BE2C (cell line): Measurements from ENCODE around the gene MOCS3.
A peak's percentile ranks its signal among the peaks of the same experiment; 100 is the strongest.

Experiments
- DNase-seq: peaks from one replicate; pipeline ENCODE4 v3.0.0-alpha.2; 2020
- H3K27me3 ChIP-seq: fragments of 250-450 bp; sonication (Bioruptor Pico); 2 replicates; pipeline ENCODE4 v1.5.1; 2020; ENCODE audit warnings: mild to moderate bottlenecking
- H3K36me3 ChIP-seq: fragments of 250-450 bp; sonication (Bioruptor Pico); 2 replicates; pipeline ENCODE4 v1.5.1; 2020; ENCODE audit warnings: mild to moderate bottlenecking
- H3K4me1 ChIP-seq: fragments of 250-450 bp; sonication (Bioruptor Pico); 2 replicates; pipeline ENCODE4 v1.5.1; 2020
- H3K4me3 ChIP-seq: 2 replicates; pipeline ENCODE4 v1.5.1; 2011; ENCODE audit warnings: low read depth, low read length
- H3K9me3 ChIP-seq: fragments of 250-450 bp; sonication (Bioruptor Pico); 2 replicates; pipeline ENCODE4 v1.5.1; 2020
- TF ChIP-seq, protein P1 (sequence below): IDR thresholded peaks from 2 replicates; pipeline ENCODE4 v1.5.1; 2012; ENCODE audit warnings: mild to moderate bottlenecking, low read depth, low read length

Gene MOCS3

GRCh38 chr20:50921803-50922501 is 36.7 kb upstream of the MOCS3 start:
- TF ChIP-seq, protein P1, sequence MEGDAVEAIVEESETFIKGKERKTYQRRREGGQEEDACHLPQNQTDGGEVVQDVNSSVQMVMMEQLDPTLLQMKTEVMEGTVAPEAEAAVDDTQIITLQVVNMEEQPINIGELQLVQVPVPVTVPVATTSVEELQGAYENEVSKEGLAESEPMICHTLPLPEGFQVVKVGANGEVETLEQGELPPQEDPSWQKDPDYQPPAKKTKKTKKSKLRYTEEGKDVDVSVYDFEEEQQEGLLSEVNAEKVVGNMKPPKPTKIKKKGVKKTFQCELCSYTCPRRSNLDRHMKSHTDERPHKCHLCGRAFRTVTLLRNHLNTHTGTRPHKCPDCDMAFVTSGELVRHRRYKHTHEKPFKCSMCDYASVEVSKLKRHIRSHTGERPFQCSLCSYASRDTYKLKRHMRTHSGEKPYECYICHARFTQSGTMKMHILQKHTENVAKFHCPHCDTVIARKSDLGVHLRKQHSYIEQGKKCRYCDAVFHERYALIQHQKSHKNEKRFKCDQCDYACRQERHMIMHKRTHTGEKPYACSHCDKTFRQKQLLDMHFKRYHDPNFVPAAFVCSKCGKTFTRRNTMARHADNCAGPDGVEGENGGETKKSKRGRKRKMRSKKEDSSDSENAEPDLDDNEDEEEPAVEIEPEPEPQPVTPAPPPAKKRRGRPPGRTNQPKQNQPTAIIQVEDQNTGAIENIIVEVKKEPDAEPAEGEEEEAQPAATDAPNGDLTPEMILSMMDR = no peak
- H3K9me3 ChIP-seq = no peaks in the 10 kb centered on the region
- DNase-seq = no peak
- H3K4me1 ChIP-seq = peaks cover 12% of the 10 kb centered on the region
- H3K36me3 ChIP-seq = peaks cover 67% of the 10 kb centered on the region
- no peak overlapping the region for H3K4me3 ChIP-seq
- H3K27me3 ChIP-seq = no peaks in the 10 kb centered on the region

- H3K9me3 ChIP-seq = no peaks in the 10 kb centered on the region
- H3K4me3 ChIP-seq = no peak overlapping the region
- peaks cover 84% of the 10 kb centered on the region for H3K36me3 ChIP-seq
- TF ChIP-seq, protein P1 = no peak
- no peaks in the 10 kb centered on the region for H3K27me3 ChIP-seq
- H3K4me1 ChIP-seq = no peaks in the 10 kb centered on the region; the same call in 1 of the 2 replicates
- DNase-seq = no peak
These were observed 34.2 kb upstream of the MOCS3 start for GRCh38 chr20:50924261-50924920.

DNA sequence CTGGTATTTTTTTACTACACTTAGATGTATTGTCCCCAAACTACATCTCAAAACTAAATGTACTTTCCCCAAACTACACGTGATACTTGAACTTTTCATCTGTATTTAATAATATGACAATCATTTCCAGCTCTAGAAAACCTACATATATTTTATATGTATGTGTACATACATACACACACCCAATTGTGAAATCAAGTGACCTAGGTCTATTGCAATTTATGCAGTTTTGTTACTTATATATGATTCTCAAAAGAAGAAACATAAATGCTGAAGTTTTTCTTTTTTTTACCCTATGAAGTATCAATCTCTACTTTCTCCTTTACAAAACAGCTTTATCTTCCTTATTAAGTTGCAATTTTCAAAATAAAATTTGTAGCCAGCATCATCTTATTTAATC is 32.1 kb upstream of the MOCS3 start:
- H3K36me3 ChIP-seq = peaks cover 72% of the 10 kb centered on the region
- no peaks in the 10 kb centered on the region for H3K4me1 ChIP-seq
- TF ChIP-seq, protein P1 = no peak
- no peak overlapping the region for H3K4me3 ChIP-seq
- H3K27me3 ChIP-seq = no peaks in the 10 kb centered on the region
- DNase-seq = no peak
- H3K9me3 ChIP-seq = no peaks in the 10 kb centered on the region

DNA sequence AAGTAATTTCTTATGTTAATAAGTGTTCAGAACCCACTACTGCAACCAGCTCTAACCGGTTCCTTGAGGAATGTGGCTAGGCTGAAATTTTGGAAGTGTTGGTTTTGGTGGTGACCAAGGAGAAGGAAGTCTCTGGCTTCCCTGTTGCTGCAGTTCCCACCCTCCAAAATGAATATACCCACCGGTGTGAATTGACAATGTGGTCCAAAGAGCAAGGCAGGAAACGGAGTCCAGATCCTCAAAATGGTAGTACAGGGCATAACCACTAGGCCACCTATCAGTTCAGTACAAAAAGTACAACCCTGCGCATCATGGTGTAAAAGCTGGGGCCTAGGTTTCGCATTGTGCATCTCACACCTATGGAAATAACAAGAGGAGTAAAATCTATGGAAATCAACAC is 30.1 kb upstream of the MOCS3 start:
- TF ChIP-seq, protein P1 = peak; percentile 31; the same call in 1 of the 2 replicates
- no peaks in the 10 kb centered on the region for H3K27me3 ChIP-seq
- no peaks in the 10 kb centered on the region for H3K4me1 ChIP-seq
- no peak for DNase-seq
- H3K36me3 ChIP-seq = peaks cover 57% of the 10 kb centered on the region
- H3K9me3 ChIP-seq = no peaks in the 10 kb centered on the region
- peak overlapping the region; percentile 94 for H3K4me3 ChIP-seq

GRCh38 chr20:50929299-50930138 is 29.1 kb upstream of the MOCS3 start:
- TF ChIP-seq, protein P1 = peak; percentile 100
- H3K4me1 ChIP-seq = no peaks in the 10 kb centered on the region
- peak overlapping the region; percentile 94 for H3K4me3 ChIP-seq
- no peaks in the 10 kb centered on the region for H3K27me3 ChIP-seq
- peaks cover 57% of the 10 kb centered on the region for H3K36me3 ChIP-seq
- DNase-seq = peak; percentile 98
- H3K9me3 ChIP-seq = no peaks in the 10 kb centered on the region
